Measurements from ENCODE around the gene ZNF521. TPM values are rescaled to one million over a fixed set of nuclear protein-coding genes. Genes with fewer than 3 reads are reported as not detected.
A peak's percentile ranks its signal among the peaks of the same experiment; 100 is the strongest.
"Not testable (repeated sequence)": the region's sequence is repeated elsewhere in the genome, so short reads cannot be mapped to it uniquely, and the experiment has no call there.

Gene ZNF521
- total RNA-seq, 1 donor from 2014 or later: 24.5 TPM

DNA sequence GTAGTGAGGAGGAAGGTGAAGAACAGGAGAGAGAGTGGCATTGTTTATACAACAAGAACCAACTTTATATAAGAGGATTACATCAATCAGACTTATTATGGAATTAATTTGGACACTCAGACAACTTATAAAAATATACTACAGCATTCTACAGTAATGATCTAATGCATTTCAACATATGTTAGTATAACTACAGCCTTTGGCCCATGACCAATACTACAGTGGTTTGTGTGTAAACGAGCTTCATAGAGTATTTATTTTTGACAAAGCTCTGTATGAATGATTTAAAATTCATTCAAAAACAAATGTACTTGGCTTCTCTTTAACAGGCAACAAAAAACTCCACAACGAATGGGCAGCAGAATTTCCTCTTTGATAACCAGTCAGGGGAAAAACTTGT lies 72.8 kb downstream of the ZNF521 start:
- ATAC-seq (ENCODE audit: poor library complexity) (no peak), DNase-seq (no peak)
- intact Hi-C loops (cut with DNase I): no loop called here

DNA sequence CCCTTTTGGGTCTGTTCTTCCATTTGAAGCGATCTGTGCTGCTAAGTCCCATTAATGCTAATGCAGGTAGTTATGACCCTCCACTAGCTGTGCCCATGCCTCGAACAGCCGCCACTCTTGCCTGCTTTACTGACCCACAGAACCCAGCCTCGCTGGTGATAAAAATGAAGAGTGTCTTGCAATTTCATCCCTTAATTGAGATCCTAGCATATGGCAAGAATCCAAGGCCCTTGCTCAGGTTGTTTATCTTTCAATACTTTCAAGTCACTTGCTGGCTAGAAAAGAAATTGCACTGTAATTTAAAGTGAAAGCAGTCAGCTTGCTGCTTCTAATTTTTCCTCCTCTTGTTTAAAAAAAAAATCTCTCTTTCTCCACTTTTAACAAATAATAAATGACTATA lies 73.6 kb downstream of the ZNF521 start:
- DNase-seq (no peak), ATAC-seq (ENCODE audit: poor library complexity) (no peak)
- intact Hi-C loops (cut with DNase I): no loop called here

DNA sequence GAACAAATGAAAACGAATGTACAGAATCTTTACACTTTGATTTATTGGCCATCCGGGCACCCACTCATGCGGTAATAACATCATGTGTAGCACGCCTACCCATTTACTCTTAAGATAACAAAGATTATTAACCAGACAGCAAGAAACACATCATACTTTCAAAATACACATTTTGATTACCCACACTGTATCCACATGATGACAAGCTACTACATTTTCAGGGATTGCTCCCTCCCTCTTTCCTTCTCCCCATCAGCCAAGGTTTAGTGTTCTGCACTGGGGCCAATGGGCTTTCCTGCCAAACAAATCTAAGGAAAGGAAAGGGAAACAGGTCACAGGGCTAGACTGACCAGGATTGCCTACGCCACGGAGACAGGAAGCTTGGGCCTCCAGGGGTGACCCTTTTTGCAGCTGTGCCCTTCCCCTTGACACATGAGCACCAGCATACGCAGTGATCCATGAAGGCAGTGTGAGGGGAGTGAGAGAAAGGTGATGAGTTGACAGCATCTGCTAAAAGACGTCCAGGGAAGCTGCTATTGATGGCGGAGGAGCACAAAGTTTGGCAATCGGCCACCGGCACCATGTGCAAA lies 76.5 kb downstream of the ZNF521 start:
- intact Hi-C loops (cut with DNase I): no loop called here
- ATAC-seq (ENCODE audit: poor library complexity) (peak; percentile 71), DNase-seq (peak; percentile 42)

DNA sequence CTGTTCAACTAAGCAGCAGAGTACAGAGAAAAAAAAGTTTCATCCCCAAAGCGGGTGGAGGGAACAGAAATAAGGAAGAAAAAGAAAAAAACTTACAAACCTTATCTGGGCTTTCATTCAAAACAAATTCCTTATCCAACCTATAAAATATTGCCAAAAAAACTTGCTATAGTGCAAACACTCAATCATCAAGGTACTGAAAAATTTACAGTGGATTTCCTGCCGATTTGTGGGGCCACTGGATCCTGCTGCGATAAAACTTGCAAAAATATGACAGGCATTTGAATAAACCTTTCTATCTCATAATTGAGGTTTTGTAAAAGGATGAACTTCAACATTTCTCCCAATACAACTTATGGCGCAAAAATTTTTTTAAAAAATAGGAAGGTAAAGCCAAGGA lies 77.0 kb downstream of the ZNF521 start:
- no peak for DNase-seq
- intact Hi-C loops (cut with DNase I): no loop called here
- ATAC-seq (ENCODE audit: poor library complexity): no peak

DNA sequence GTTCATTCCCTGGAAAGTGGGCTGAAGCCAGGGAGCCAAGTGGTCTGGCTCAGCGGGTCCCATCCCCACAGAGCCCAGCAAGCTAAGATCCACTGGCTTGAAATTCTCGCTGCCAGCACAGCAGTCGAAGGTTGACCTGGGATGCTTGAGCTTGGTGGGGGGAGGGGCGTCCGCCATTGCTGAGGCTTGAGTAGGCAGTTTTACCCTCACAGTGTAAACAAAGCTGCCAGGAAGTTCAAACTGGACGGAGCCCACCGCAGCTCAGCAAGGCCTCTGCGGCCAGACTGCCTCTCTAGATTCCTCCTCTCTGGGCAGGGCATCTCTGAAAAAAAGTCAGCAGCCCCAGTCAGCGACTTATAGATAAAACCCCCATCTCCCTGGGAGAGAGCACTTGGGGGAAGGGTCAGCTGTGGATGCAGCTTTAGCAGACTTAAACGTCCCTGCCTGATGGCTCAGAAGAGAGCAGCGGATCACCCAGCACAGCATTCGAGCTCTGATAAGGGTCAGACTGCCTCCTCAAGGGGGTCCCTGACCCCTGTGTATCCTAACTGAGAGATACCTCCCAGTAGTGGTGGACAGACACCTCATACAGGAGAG lies 84.9 kb downstream of the ZNF521 start:
- ATAC-seq (ENCODE audit: poor library complexity); DNase-seq; intact Hi-C loops (cut with DNase I): not testable (repeated sequence)

DNA sequence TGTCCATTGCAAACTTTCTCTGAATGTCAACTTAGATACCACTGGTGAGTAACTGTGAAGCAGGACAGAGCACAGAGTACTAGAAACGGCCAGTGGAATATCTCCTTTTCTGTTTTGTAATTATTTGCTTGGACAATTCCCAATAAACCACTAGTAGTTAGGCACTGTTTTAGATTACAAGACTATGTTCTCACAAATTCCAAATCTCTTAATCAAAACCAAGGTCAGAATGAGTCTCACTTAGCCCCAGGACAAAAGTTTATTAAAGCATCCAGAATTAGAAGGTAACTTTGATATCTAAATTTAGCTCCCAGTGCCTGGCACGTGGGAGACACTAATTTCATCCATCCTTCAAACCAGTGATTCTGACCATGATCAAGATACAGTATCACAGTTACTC lies 89.0 kb downstream of the ZNF521 start:
- no peak for DNase-seq
- peak; percentile 72 for ATAC-seq (ENCODE audit: poor library complexity)
- intact Hi-C loops (cut with DNase I): no loop called here

DNA sequence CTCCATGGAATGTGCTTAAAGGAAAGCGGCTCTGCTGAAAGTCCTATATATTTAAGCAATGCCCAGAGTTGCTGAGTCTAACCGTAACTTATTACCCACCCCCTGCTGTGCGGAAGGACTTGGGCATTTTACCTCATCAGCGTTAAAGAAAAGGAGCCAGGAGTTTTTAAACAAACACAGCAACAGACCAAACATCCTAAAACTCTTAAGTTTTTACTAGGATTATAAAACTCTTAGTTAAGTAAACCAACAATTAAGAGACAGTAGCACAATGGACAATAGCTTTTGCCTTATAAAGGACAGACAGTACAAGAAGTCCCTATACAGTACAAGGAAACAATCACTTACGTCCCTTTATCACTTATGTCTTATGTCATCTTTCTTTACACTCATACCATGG lies 90.2 kb downstream of the ZNF521 start:
- ATAC-seq (ENCODE audit: poor library complexity) (no peak), DNase-seq (no peak)
- intact Hi-C loops (cut with DNase I): no loop called here

DNA sequence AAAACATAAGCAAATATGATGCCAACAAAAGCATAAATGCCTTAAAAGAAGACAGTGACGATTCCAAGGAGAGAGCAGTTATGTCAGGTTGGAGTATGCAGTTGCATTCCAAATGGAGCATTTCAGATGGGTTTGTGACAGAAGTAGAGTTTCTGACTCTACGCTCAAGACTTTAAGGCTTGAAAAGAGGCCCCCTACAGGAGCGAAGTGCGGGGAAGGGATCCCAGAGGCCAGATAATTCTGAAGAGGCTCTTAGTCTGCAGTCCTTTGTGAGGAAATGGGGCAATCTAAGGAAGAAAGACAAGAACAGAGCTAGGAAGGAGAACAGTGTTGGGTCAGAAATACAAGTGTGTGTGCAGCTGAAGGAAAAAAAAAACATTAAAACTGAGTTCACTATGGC lies 95.5 kb downstream of the ZNF521 start:
- ATAC-seq (ENCODE audit: poor library complexity) (no peak), DNase-seq (no peak)
- intact Hi-C loops (cut with DNase I): no loop called here

DNA sequence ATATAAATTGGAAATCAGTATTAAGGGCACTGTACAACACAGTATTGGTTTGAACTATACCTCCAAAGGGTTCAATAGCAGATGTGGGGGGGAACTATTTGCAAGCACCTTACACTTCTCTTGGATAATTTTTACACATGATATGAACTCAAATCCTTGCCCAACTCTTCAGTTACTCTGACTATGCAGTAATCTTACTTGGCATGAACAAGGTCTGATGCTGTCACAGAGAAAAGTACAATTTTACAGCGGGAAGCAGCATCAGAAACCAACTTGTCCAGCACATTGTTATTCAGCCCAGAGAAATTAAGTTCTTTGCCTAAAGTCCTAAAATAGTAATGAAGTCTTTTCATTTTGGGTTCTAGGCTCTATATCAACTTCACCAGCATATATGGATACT lies 98.2 kb downstream of the ZNF521 start:
- intact Hi-C loops (cut with DNase I): no loop called here
- ATAC-seq (ENCODE audit: poor library complexity) (peak; percentile 31), DNase-seq (no peak)

DNA sequence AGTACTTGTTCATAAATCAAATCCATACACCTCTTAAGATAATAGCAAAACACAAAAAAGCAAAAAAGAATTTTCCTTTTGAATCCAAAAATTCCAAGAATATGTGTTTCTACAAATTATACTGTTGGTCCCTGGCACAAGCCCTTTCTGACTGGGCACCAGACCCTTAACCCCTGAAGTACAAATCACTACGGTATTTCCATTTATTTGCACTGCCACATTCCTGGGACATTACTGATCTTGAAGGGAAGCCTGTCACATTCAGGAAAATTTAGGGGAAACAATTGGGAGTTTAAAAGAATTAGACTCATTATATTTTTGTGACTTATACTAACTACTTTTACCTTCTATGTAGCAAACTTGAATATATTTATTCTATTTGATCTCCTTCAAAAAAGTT lies 98.8 kb downstream of the ZNF521 start:
- DNase-seq: no peak
- intact Hi-C loops (cut with DNase I): no loop called here

DNA sequence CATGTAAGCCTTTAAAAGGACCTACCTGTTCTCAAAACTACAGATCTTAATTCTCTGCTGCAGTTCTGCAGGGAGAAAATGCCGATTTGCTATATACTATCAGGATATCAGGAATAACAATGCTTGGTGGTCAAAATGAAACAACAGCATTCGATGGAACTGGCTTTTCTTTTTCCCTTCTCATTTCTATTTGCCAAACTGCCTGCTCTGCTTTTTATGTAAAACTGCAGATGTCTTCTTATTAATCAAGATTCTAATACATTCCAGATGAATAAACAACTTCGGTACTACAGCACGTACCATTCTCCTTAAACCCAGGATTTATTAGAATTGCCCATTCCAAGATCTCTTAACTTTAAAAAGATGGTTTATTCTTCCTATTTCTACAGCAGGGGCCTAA lies 100.9 kb downstream of the ZNF521 start:
- no peak for DNase-seq
- intact Hi-C loops (cut with DNase I): no loop called here
- no peak for ATAC-seq (ENCODE audit: poor library complexity)

More for the DNA sequence above, 98.8 kb downstream of the ZNF521 start:
- no peak for ATAC-seq (ENCODE audit: poor library complexity)

DNA sequence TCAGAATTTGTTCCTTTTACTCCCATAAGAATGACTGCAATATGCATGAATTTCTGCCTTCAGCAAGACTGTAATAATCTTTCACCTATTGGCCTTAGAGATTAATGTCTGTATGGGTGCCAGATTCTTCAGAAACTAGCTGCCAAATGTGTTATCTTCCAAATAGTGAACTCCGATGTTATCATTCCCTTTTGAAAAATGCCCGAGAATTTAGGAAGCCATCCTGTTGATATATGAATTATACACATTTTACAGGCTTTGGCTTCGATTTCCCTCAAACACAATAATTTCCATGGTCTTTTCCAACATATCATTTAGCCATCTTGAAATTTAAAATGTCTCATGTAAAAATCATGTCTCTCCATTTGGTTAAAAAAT lies 101.5 kb downstream of the ZNF521 start:
- DNase-seq: no peak
- intact Hi-C loops (cut with DNase I): no loop called here
- ATAC-seq (ENCODE audit: poor library complexity): no peak

DNA sequence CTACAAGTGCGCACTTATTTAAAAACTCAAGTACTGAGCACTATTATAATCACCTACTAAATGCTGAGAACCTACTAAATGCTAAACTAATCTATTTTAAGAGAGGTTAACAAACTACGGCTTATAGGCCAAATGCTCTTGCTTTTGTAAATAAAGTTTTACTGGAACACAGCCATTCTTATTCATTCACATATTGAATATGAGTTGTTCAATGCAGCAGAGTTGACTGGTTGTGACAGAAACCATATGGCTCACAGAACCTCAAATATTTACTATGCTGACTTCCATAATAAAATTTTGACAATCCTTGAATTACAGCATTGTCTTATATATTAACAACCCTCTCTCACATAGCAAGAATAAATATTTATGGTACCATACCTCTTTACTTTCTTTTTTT lies 103.2 kb downstream of the ZNF521 start:
- ATAC-seq (ENCODE audit: poor library complexity) (no peak), DNase-seq (no peak)
- intact Hi-C loops (cut with DNase I): loop anchor here (5.0 kb wide), 1 partner anchor 34 kb away; no protein-coding TSS in a partner anchor

DNA sequence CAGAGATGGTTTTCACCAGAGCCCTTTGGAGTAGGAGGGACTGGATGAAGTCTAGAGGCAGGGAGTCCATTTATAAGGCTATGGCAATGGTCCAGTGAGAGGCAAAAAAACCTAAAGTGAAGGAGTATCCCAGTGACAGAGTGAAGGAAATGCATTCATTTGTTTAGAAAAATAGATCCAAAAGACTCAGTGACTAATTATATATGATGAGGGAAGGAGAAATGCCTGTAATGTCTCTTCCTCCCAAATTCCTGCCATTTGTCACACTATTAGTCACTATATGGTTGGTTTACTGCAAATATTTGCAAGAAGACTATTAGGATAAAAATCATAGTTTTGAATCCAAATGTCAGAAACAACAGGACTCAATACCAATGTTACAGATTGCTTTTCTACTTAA lies 104.2 kb downstream of the ZNF521 start:
- intact Hi-C loops (cut with DNase I): loop anchor here (5.0 kb wide), 1 partner anchor 35 kb away; no protein-coding TSS in a partner anchor
- ATAC-seq (ENCODE audit: poor library complexity): no peak
- DNase-seq: no peak

DNA sequence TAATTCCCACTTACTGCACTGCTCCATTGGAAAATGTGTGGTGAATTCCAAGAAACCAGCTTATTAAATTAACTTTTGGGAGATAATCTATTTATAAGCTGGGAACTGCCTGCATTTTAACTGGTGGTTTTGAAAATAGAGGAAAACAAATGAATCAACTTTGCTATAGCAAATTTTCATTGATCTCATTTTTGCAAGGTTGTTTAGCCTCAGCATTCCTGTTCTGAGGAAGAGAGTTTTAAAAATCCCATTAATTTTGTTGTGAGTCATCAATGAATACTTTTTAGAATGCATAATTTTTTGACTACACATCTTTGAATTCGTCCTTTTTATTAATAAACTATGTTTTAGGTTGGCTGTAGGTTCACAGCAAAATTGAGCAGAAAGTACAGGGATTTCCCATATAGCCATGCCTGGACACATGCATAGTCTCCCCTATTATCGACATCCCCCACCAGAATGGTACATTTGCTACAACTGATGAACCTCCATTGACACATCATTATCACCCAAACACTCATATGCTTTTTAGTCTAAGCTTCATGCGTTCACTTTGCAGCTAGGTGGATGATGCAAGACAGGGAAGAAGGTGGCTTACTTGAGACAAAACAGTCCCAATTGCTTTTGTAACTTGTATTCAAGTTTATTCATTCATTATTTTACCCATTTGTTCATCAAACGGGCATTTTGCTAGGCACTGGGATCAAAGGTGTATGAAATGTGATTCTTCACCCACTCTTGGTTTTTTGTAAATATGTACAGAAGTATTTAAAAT lies 106.9 kb downstream of the ZNF521 start:
- intact Hi-C loops (cut with DNase I): loop anchor here (5.0 kb wide), 1 partner anchor 37 kb away; no protein-coding TSS in a partner anchor

DNA sequence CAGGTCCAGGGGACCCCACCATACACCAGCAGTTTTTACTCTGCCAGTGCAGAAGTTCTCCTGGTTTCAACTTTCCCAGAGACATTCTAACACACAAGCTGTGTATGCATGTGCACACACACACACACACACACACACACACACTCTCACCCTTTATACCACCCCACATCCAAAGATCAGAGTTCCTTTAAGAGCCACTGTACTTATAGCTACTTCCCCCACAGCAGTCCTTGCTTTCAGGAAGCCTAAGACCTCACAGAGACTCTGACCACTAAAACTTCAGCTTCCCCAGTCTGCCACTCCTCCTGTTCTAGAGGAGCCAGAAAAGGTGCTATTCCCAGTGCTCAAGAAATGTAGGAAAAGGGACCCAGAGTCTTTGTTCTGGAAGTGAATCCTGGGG lies 107.8 kb downstream of the ZNF521 start:
- intact Hi-C loops (cut with DNase I): no loop called here
- no peak for ATAC-seq (ENCODE audit: poor library complexity)
- no peak for DNase-seq

More for the DNA sequence above, 106.9 kb downstream of the ZNF521 start:
- ATAC-seq (ENCODE audit: poor library complexity): no peak
- DNase-seq: no peak

DNA sequence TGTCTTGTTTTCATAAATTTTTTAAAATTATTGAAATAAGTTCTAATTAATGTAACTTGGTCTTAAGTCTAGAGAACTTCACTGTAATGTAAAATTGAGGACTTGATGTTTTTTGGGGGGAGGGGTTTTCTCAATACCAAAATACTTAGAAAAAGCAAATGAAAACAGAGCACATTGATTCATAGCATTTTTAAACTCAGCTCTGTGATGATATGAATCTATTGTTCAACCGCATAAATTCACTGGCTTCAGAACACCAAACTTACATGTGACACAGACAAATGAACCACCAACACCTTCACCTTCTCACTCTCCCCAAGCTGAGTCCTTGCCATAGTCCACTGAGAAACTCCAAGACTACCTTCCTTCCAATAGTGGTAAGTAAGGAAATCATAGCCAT lies 108.2 kb downstream of the ZNF521 start:
- intact Hi-C loops (cut with DNase I): no loop called here
- ATAC-seq (ENCODE audit: poor library complexity) (no peak), DNase-seq (no peak)

DNA sequence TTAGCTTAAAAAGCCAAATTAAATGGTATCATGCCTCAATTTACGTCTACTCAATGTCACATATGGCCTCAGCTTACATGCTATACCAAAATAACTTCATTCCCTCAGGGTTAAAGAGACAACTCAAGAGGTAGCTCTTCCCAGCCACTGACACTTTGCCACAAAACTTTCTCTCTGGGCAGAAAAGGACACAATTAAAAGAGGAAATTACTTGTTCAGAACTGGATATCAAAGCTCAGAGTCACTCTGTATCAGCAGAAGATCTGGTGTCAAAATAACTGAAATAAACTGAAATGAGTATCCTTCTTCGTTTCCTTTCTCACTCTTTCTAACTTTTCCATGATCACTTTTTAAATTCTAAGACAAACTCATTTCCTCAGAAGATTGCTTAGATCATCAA lies 108.7 kb downstream of the ZNF521 start:
- ATAC-seq (ENCODE audit: poor library complexity): no peak
- no peak for DNase-seq
- intact Hi-C loops (cut with DNase I): no loop called here

DNA sequence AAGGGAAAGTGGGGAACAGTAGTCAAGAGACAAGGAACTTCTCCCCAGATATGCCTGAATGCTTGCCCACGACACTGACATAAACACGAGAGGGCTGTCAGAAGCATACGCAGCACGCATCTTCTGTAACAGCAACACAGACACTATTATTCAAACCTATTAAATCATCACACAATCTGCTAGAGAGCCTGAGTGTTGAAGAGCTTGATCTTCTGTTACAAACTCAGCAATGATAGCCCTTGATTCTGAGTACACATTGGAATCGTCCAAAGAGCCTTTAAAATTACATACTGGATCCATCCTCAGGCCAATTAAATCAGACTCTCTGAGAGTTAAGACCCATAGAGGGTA lies 111.6 kb downstream of the ZNF521 start:
- ATAC-seq (ENCODE audit: poor library complexity) (no peak), DNase-seq (no peak)
- intact Hi-C loops (cut with DNase I): no loop called here
